ENCODE results near the gene AGAP1. TPM values are rescaled to one million over a fixed set of nuclear protein-coding genes. Genes with fewer than 3 reads are reported as not detected.
A peak's percentile ranks its signal among the peaks of the same experiment; 100 is the strongest.

The AGAP1 gene
- total RNA-seq, 4 donors from 2014 or later = 13.7 to 18.5 (median 17.1) TPM

DNA sequence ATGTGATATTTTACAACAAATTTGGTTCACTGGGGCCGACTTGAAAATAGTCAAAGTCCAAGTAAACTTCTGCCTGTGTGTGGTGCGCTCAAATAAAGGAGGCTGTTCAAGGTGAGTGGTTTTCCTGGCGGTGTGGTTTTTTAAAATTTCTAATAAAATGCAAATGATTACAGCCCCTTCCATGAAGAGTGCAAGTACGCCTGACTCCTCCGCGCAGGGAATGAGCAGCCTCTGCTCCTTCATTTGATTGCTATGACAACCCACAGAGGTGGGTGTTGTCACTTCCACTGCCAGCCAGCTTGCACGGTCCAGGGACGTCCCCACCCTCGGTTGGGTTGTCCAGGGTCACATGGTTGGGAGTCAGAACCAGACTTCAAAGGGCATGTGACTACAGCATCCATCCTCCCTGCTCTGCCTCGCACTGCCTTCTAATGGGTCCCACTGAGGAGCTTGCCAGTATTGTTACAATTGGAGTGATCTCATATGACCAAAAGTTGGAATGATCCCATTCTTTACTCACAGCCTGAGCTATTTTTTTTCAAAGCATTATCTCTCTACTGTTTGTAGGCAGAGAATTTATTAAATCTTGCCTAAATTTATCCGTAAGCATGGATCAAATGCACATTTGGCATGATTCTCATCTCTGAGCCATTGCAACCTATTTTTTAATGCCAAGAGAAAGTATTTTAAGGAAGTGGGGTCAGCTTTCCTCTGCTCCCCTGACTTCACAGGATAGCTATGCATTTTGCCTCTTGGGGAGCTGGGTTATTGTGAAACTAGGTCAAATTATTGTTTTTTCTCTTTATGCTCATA is 121.3 kb downstream of the AGAP1 start:
- TF ChIP-seq POLR2A (IDR thresholded peaks at IDR 0.05) = no peak
- TF ChIP-seq, protein P1, sequence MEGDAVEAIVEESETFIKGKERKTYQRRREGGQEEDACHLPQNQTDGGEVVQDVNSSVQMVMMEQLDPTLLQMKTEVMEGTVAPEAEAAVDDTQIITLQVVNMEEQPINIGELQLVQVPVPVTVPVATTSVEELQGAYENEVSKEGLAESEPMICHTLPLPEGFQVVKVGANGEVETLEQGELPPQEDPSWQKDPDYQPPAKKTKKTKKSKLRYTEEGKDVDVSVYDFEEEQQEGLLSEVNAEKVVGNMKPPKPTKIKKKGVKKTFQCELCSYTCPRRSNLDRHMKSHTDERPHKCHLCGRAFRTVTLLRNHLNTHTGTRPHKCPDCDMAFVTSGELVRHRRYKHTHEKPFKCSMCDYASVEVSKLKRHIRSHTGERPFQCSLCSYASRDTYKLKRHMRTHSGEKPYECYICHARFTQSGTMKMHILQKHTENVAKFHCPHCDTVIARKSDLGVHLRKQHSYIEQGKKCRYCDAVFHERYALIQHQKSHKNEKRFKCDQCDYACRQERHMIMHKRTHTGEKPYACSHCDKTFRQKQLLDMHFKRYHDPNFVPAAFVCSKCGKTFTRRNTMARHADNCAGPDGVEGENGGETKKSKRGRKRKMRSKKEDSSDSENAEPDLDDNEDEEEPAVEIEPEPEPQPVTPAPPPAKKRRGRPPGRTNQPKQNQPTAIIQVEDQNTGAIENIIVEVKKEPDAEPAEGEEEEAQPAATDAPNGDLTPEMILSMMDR (IDR thresholded peaks at IDR 0.05) = no peak
- intact Hi-C loops (cut with DNase I; ENCODE audit: low total_unique reads) = no loop called here
- peak; percentile 83 to 95 for DNase-seq (ENCODE audit: low spot score in 2 of 2)
- H3K4me3 ChIP-seq (ENCODE audit: low read depth, poor library complexity, severe bottlenecking) = no peak overlapping the region
- 49 to 53% methylated on average over 11 of the region's 11 CpGs for WGBS, 2 donors

DNA sequence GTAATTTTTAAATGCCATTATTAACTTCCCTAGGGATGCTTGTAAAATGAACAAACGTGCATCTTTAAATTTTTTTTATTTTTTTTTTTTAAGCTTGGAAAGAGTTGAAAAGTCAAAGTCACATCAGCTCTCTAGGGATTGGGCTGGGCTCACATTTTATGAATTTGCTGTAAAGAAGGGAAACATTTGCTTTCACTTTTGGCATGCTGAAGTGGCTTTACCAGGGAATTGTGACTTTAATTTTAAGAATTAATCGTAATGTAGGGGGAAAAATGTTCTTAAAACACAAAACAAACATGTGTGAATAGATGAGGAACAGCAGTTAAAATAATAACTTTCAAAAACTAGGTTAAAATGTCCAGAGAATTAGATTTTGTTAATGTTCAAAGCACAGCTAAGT is 123.0 kb downstream of the AGAP1 start:
- intact Hi-C loops (cut with DNase I; ENCODE audit: low total_unique reads) = no loop called here
- DNase-seq (ENCODE audit: low spot score in 2 of 2) = no peak
- TF ChIP-seq POLR2A (IDR thresholded peaks at IDR 0.05) = no peak
- no peak overlapping the region for H3K4me3 ChIP-seq (ENCODE audit: low read depth, poor library complexity, severe bottlenecking)
- WGBS, 2 donors = 48 to 49% methylated on average over 2 of the region's 2 CpGs

DNA sequence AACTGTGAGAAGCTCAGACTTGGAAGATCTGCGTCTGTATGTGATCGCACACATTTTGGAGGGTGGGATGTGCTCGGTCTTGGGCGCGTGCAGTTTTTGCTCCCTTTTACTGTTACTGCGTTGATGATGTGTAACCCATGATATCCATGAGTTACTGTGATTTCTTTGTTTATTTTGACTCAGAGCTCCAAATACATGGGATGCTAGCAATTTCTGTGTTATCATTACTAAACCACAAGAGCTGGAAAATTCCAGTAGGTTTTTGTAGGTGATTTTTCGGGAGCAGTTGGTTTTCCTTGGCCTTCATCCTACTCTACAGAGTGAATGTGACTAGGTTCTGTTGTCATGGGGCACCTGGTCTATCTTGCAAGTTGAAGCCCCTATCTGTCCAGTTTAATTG is 124.2 kb downstream of the AGAP1 start:
- H3K4me3 ChIP-seq (ENCODE audit: low read depth, poor library complexity, severe bottlenecking) = no peak overlapping the region
- DNase-seq (ENCODE audit: low spot score in 2 of 2) = no peak
- intact Hi-C loops (cut with DNase I; ENCODE audit: low total_unique reads) = no loop called here
- 89 to 95% methylated on average over 7 of the region's 7 CpGs for WGBS, 2 donors
- TF ChIP-seq, protein P1 (IDR thresholded peaks at IDR 0.05) = no peak
- no peak for TF ChIP-seq POLR2A (IDR thresholded peaks at IDR 0.05)

DNA sequence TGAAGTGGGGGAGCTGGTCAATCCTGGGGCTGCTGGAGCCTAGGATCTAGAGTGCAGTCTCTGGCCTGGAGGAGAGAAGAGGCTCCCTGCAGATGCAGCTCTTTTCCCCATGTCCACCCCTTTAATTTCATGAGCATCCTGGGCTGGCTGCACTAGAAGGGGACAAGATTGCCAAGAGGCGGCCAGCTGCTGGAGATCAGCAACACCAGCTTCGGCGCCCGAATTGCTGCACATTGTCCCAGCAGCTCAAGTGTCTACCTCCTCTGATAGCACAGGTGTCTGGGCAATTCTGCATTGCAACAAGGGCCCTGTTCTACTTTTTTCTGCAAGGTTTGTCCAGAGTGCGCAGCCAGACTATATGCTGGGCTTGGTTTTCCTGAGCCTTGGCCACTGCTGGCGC is 125.7 kb downstream of the AGAP1 start:
- WGBS, 2 donors = 93 to 95% methylated on average over 6 of the region's 6 CpGs
- intact Hi-C loops (cut with DNase I; ENCODE audit: low total_unique reads) = no loop called here
- DNase-seq (ENCODE audit: low spot score in 2 of 2) = no peak
- no peak overlapping the region for H3K4me3 ChIP-seq (ENCODE audit: low read depth, poor library complexity, severe bottlenecking)
- TF ChIP-seq POLR2A (IDR thresholded peaks at IDR 0.05) = no peak
- TF ChIP-seq, protein P1 (IDR thresholded peaks at IDR 0.05) = no peak

DNA sequence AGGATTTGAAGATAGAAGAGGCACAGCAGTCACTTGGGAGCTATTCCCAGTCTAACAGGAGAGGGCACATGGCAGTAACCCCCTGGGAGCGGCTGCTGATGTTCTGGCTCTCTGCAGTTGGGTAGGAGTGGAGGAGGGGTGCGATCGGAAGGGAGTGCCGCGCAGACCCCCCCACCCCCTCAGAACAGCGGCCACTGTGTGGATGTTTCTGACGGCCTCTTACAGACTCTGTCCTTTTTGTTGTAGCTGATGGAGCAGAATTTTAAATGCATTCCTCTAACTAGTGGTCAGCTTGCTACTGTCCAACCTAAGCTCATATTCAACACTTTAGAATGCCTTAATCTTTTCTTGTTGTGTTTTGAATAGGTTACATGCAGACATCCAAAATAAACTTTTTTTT is 127.9 kb downstream of the AGAP1 start:
- H3K4me3 ChIP-seq (ENCODE audit: low read depth, poor library complexity, severe bottlenecking) = no peak overlapping the region
- DNase-seq (ENCODE audit: low spot score in 2 of 2) = no peak
- no peak for TF ChIP-seq POLR2A (IDR thresholded peaks at IDR 0.05)
- TF ChIP-seq, protein P1 (IDR thresholded peaks at IDR 0.05) = no peak
- 86 to 92% methylated on average over 7 of the region's 7 CpGs for WGBS, 2 donors
- intact Hi-C loops (cut with DNase I; ENCODE audit: low total_unique reads) = no loop called here

DNA sequence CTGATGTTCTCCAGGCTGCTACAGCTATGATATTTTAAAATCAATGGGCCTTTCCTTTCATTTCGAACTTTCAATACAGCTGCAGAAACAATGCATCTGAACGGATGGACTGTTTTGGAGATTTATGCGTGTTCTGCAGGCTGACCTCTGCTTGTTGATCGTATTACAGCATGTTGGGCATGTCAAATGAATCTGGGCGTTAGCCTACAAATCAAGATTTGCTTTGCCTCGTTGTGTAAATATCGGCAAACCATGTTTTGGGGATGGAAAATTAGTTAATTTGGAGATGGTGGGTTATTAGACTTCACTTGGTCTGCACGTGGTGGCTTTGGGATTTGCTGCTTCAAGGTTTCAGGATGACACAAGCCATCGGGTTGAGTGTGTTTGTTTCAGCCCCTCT is 129.3 kb downstream of the AGAP1 start:
- WGBS, 2 donors = 84 to 92% methylated on average over 9 of the region's 9 CpGs
- intact Hi-C loops (cut with DNase I; ENCODE audit: low total_unique reads) = no loop called here
- no peak for TF ChIP-seq POLR2A (IDR thresholded peaks at IDR 0.05)
- TF ChIP-seq, protein P1 (IDR thresholded peaks at IDR 0.05) = no peak
- no peak for DNase-seq (ENCODE audit: low spot score in 2 of 2)
- H3K4me3 ChIP-seq (ENCODE audit: low read depth, poor library complexity, severe bottlenecking) = no peak overlapping the region
